Activated CD8-positive, alpha-beta memory T cell treated with anti-CD3 and anti-CD28 coated beads, Interleukin-2, amount 10 ng/mL, durations not matched to agents 7 days and 5 days (primary cell): Measurements from ENCODE around the gene SMKR1. TPM values are rescaled to one million over a fixed set of nuclear protein-coding genes. Genes with fewer than 3 reads are reported as not detected.
A peak's percentile ranks its signal among the peaks of the same experiment; 100 is the strongest.

ENCODE experiments used
- ATAC-seq: fragments of 150-1000 bp; cut with Tn5 transposase; one replicate; pipeline ENCODE4 v1.10.0; 2021; ENCODE audit warnings: moderate library complexity
- CTCF ChIA-PET: fragments of 350-600 bp; sonication (Branson Sonifier 250); formaldehyde crosslinking; loops from one replicate; lab custom pipeline; 2021; ENCODE audit warnings: antibody characterized with exemption; lab: Charles Lee
- DNase-seq: peaks from one replicate; pipeline ENCODE4 v3.0.0-alpha.2; 2020
- H3K27ac Mint-ChIP-seq: one replicate; pipeline ENCODE4 v1.8.0; 2021; ENCODE audit warnings: mild to moderate bottlenecking, mixed read lengths
- H3K27me3 Mint-ChIP-seq: one replicate; pipeline ENCODE4 v1.8.0; 2021; ENCODE audit warnings: mixed read lengths
- H3K36me3 Mint-ChIP-seq: one replicate; pipeline ENCODE4 v1.8.0; 2021; ENCODE audit warnings: mild to moderate bottlenecking, mixed read lengths
- H3K4me1 Mint-ChIP-seq: one replicate; pipeline ENCODE4 v1.8.0; 2021; ENCODE audit warnings: mixed read lengths
- H3K4me3 Mint-ChIP-seq: one replicate; pipeline ENCODE4 v1.8.0; 2021; ENCODE audit warnings: mild to moderate bottlenecking, moderate library complexity, mixed read lengths
- H3K9me3 Mint-ChIP-seq: one replicate; pipeline ENCODE4 v1.8.0; 2022; ENCODE audit warnings: low read depth, mixed read lengths
- total RNA-seq, 2 experiments: library from RNA; stranded (reverse); gene quantifications; one replicate each; pipeline ENCODE4 v1.2.3, GENCODE V29; 2021

The SMKR1 gene
- total RNA-seq = 1 to 10 TPM; 2.3 to 5.3 TPM

- Mint-ChIP-seq H3K9me3 (no peaks in the 10 kb centered on the region), H3K4me3 (peak within 1 kb of the TSS; percentile 78), H3K27me3 (peaks cover 5% of the 10 kb centered on the region), H3K27ac (peak within 1 kb of the TSS; percentile 62), H3K4me1 (peaks cover 21% of the 10 kb centered on the region), H3K36me3 (no peaks in the 10 kb centered on the region)
- CTCF ChIA-PET = no interaction called here
- ATAC-seq = peak; percentile 97
- peak; percentile 92 for DNase-seq
These were observed at the start of gene SMKR1 for GRCh38 chr7:129501760-129502707. SMKR1 (plus strand) TSS chr7:129502531; CDS start chr7:129502825, 294 bp downstream.

- H3K9me3 Mint-ChIP-seq = no peaks in the 10 kb centered on the region
- no peaks in the 10 kb centered on the region for H3K4me1 Mint-ChIP-seq
- ATAC-seq = no peak
- H3K27ac Mint-ChIP-seq = no peak overlapping the region
- CTCF ChIA-PET = interaction anchor here (1.9 kb wide), 1 partner anchor 85 kb away, joined by 7 read pairs; no protein-coding TSS in a partner anchor
- no peak for DNase-seq
- no peaks in the 10 kb centered on the region for H3K27me3 Mint-ChIP-seq
- no peak overlapping the region for H3K4me3 Mint-ChIP-seq
- H3K36me3 Mint-ChIP-seq = peaks cover 45% of the 10 kb centered on the region
These were observed 49.6 kb upstream of the SMKR1 start for GRCh38 chr7:129452589-129453231.

GRCh38 chr7:129453510-129454248 lies 48.7 kb upstream of the SMKR1 start:
- Mint-ChIP-seq H3K27ac (no peak overlapping the region), H3K9me3 (no peaks in the 10 kb centered on the region), H3K4me1 (no peaks in the 10 kb centered on the region), H3K36me3 (peaks cover 40% of the 10 kb centered on the region), H3K27me3 (no peaks in the 10 kb centered on the region), H3K4me3 (no peak overlapping the region)
- CTCF ChIA-PET = interaction anchor here (1.9 kb wide), 1 partner anchor 86 kb away, joined by 7 read pairs; no protein-coding TSS in a partner anchor
- ATAC-seq (no peak), DNase-seq (no peak)

GRCh38 chr7:129454249-129454551 lies 48.1 kb upstream of the SMKR1 start:
- no peak overlapping the region for H3K27ac Mint-ChIP-seq
- H3K9me3 Mint-ChIP-seq = no peaks in the 10 kb centered on the region
- no peaks in the 10 kb centered on the region for H3K27me3 Mint-ChIP-seq
- H3K4me3 Mint-ChIP-seq = no peak overlapping the region
- CTCF ChIA-PET = no interaction called here
- no peaks in the 10 kb centered on the region for H3K4me1 Mint-ChIP-seq
- no peak for DNase-seq
- peaks cover 39% of the 10 kb centered on the region for H3K36me3 Mint-ChIP-seq
- no peak for ATAC-seq

GRCh38 chr7:129456421-129456820 lies 45.9 kb upstream of the SMKR1 start:
- Mint-ChIP-seq H3K36me3 (peaks cover 28% of the 10 kb centered on the region), H3K27ac (no peak overlapping the region), H3K9me3 (no peaks in the 10 kb centered on the region), H3K4me3 (no peak overlapping the region), H3K4me1 (no peaks in the 10 kb centered on the region), H3K27me3 (no peaks in the 10 kb centered on the region)
- CTCF ChIA-PET = no interaction called here
- DNase-seq (no peak), ATAC-seq (no peak)

GRCh38 chr7:129457101-129457500 lies 45.2 kb upstream of the SMKR1 start:
- Mint-ChIP-seq H3K4me1 (no peaks in the 10 kb centered on the region), H3K27me3 (no peaks in the 10 kb centered on the region), H3K9me3 (no peaks in the 10 kb centered on the region), H3K4me3 (no peak overlapping the region), H3K36me3 (peaks cover 23% of the 10 kb centered on the region), H3K27ac (no peak overlapping the region)
- DNase-seq (no peak), ATAC-seq (no peak)
- CTCF ChIA-PET = no interaction called here

- Mint-ChIP-seq H3K27me3 (no peaks in the 10 kb centered on the region), H3K27ac (no peak overlapping the region), H3K36me3 (peaks cover 24% of the 10 kb centered on the region), H3K4me1 (no peaks in the 10 kb centered on the region), H3K4me3 (no peak overlapping the region), H3K9me3 (no peaks in the 10 kb centered on the region)
- DNase-seq (no peak), ATAC-seq (no peak)
- CTCF ChIA-PET = no interaction called here
These were observed 44.2 kb upstream of the SMKR1 start for GRCh38 chr7:129458171-129458570.

GRCh38 chr7:129461809-129462208 lies 40.5 kb upstream of the SMKR1 start:
- no peaks in the 10 kb centered on the region for H3K9me3 Mint-ChIP-seq
- peaks cover 16% of the 10 kb centered on the region for H3K36me3 Mint-ChIP-seq
- no peaks in the 10 kb centered on the region for H3K27me3 Mint-ChIP-seq
- H3K27ac Mint-ChIP-seq = no peak overlapping the region
- ATAC-seq (no peak), DNase-seq (no peak)
- no peaks in the 10 kb centered on the region for H3K4me1 Mint-ChIP-seq
- no peak overlapping the region for H3K4me3 Mint-ChIP-seq
- CTCF ChIA-PET = interaction anchor here (1.8 kb wide), 1 partner anchor 10 kb away, joined by 5 read pairs; no protein-coding TSS in a partner anchor

GRCh38 chr7:129462420-129462819 lies 39.9 kb upstream of the SMKR1 start:
- no peak overlapping the region for H3K27ac Mint-ChIP-seq
- no peaks in the 10 kb centered on the region for H3K4me1 Mint-ChIP-seq
- DNase-seq = no peak
- H3K4me3 Mint-ChIP-seq = no peak overlapping the region
- no peaks in the 10 kb centered on the region for H3K27me3 Mint-ChIP-seq
- no peak for ATAC-seq
- no peaks in the 10 kb centered on the region for H3K9me3 Mint-ChIP-seq
- CTCF ChIA-PET = interaction anchor here (1.0 to 1.8 kb wide), 2 partner anchors 9 to 86 kb away, joined by 3 to 5 read pairs; no protein-coding TSS in a partner anchor
- H3K36me3 Mint-ChIP-seq = peaks cover 17% of the 10 kb centered on the region

GRCh38 chr7:129464194-129464593 lies 38.1 kb upstream of the SMKR1 start:
- CTCF ChIA-PET = interaction anchor here (0.6 to 1.7 kb wide), 5 partner anchors 97 to 718 kb away, joined by 3 to 6 read pairs (median 4); no protein-coding TSS in a partner anchor
- Mint-ChIP-seq H3K4me1 (peaks cover 8% of the 10 kb centered on the region), H3K9me3 (no peaks in the 10 kb centered on the region), H3K4me3 (no peak overlapping the region), H3K27ac (no peak overlapping the region), H3K36me3 (peaks cover 15% of the 10 kb centered on the region), H3K27me3 (no peaks in the 10 kb centered on the region)
- ATAC-seq (no peak), DNase-seq (no peak)

- CTCF ChIA-PET = interaction anchor here (0.5 to 1.5 kb wide), 6 partner anchors 72 to 718 kb away, joined by 3 to 4 read pairs (median 4); no protein-coding TSS in a partner anchor
- Mint-ChIP-seq H3K36me3 (peaks cover 14% of the 10 kb centered on the region), H3K27ac (no peak overlapping the region), H3K4me1 (peaks cover 8% of the 10 kb centered on the region), H3K9me3 (no peaks in the 10 kb centered on the region), H3K4me3 (no peak overlapping the region), H3K27me3 (no peaks in the 10 kb centered on the region)
- ATAC-seq (no peak), DNase-seq (no peak)
These were observed 37.3 kb upstream of the SMKR1 start for GRCh38 chr7:129465080-129465479.

GRCh38 chr7:129466796-129467195 lies 35.5 kb upstream of the SMKR1 start:
- H3K4me1 Mint-ChIP-seq = peaks cover 14% of the 10 kb centered on the region
- H3K9me3 Mint-ChIP-seq = no peaks in the 10 kb centered on the region
- ATAC-seq (no peak), DNase-seq (no peak)
- no peak overlapping the region for H3K4me3 Mint-ChIP-seq
- peaks cover 14% of the 10 kb centered on the region for H3K36me3 Mint-ChIP-seq
- H3K27ac Mint-ChIP-seq = no peak overlapping the region
- H3K27me3 Mint-ChIP-seq = no peaks in the 10 kb centered on the region
- CTCF ChIA-PET = no interaction called here

GRCh38 chr7:129468087-129468486 lies 34.2 kb upstream of the SMKR1 start:
- Mint-ChIP-seq H3K27me3 (no peaks in the 10 kb centered on the region), H3K36me3 (peaks cover 13% of the 10 kb centered on the region), H3K4me1 (peaks cover 15% of the 10 kb centered on the region), H3K4me3 (no peak overlapping the region), H3K9me3 (no peaks in the 10 kb centered on the region), H3K27ac (peak overlapping the region; percentile 67)
- CTCF ChIA-PET = interaction anchor here (1.7 to 7.9 kb wide), 2 partner anchors 66 to 99 kb away, joined by 8 to 90 read pairs; no protein-coding TSS in a partner anchor
- DNase-seq (no peak), ATAC-seq (no peak)
